Measurements from ENCODE around the gene HOXD10.

GRCh38 chr2:176109192-176109901, 7.2 kb upstream of the HOXD10 start:
- TF ChIP-seq POLR2A (IDR thresholded peaks at IDR 0.05) (no peak), CTCF (IDR thresholded peaks at IDR 0.05) (no peak)
